UCSD-AML1 (cell line): ENCODE measurements around the gene GDF10.

Experiments
- DNase-seq: peaks from one replicate; lab custom pipeline; 2025; ENCODE audit not compliant: unreplicated experiment; lab: John Stamatoyannopoulos, UW

GDF10 gene

GRCh38 chr10:47268696-47269095, 31.3 kb upstream of the GDF10 start:
- no peak for DNase-seq

- DNase-seq = no peak
These were observed 30.7 kb upstream of the GDF10 start for GRCh38 chr10:47269294-47269693.

- no peak for DNase-seq
These were observed 23.9 kb upstream of the GDF10 start for GRCh38 chr10:47276071-47276470.

- DNase-seq = no peak
These were observed 23.2 kb upstream of the GDF10 start for GRCh38 chr10:47276576-47277351.

GRCh38 chr10:47277352-47278151, 22.4 kb upstream of the GDF10 start:
- no peak for DNase-seq

- no peak for DNase-seq
These were observed 21.9 kb upstream of the GDF10 start for GRCh38 chr10:47278152-47278473.

GRCh38 chr10:47278720-47279119, 21.3 kb upstream of the GDF10 start:
- DNase-seq = no peak

- no peak for DNase-seq
These were observed 20.7 kb upstream of the GDF10 start for GRCh38 chr10:47279276-47279675.

GRCh38 chr10:47282005-47282656, 17.9 kb upstream of the GDF10 start:
- no peak for DNase-seq

GRCh38 chr10:47282657-47283018, 17.4 kb upstream of the GDF10 start:
- DNase-seq = no peak

GRCh38 chr10:47283101-47283630, 16.8 kb upstream of the GDF10 start:
- no peak for DNase-seq

GRCh38 chr10:47283848-47284247, 16.1 kb upstream of the GDF10 start:
- DNase-seq = no peak

- no peak for DNase-seq
These were observed 14.4 kb upstream of the GDF10 start for GRCh38 chr10:47285381-47286115.

GRCh38 chr10:47286116-47286505, 13.9 kb upstream of the GDF10 start:
- DNase-seq = no peak

GRCh38 chr10:47286591-47287315, 13.2 kb upstream of the GDF10 start:
- no peak for DNase-seq

GRCh38 chr10:47287365-47287802, 12.6 kb upstream of the GDF10 start:
- DNase-seq = no peak

GRCh38 chr10:47287805-47288204, 12.2 kb upstream of the GDF10 start:
- no peak for DNase-seq

GRCh38 chr10:47288236-47288635, 11.8 kb upstream of the GDF10 start:
- DNase-seq = no peak

- DNase-seq = no peak
These were observed 11.0 kb upstream of the GDF10 start for GRCh38 chr10:47288916-47289495.

- no peak for DNase-seq
These were observed 10.1 kb upstream of the GDF10 start for GRCh38 chr10:47289921-47290320.
